Choroid plexus epithelial cell (primary cell): ENCODE measurements around the gene PDCD2.

ENCODE experiments used
- DNase-seq: peaks from one replicate; pipeline ENCODE4 v3.0.0-alpha.2; 2010; ENCODE audit warnings: low read depth
- H3K4me3 ChIP-seq: 2 replicates; pipeline ENCODE4 v1.5.1; 2011; ENCODE audit warnings: low read depth, mild to moderate bottlenecking, control low read depth, low read length, moderate library complexity
- TF ChIP-seq, protein P1 (sequence below): conservative IDR thresholded peaks from 2 replicates; pipeline ENCODE4 v1.5.1; 2011; ENCODE audit warnings: low read depth, mild to moderate bottlenecking, control low read depth, inconsistent platforms, low read length, moderate library complexity

The PDCD2 gene

GRCh38 chr6:170545405-170545804 lies 39.0 kb downstream of the PDCD2 start:
- no peak overlapping the region for H3K4me3 ChIP-seq
- peak; percentile 41 for DNase-seq
- TF ChIP-seq, protein P1, sequence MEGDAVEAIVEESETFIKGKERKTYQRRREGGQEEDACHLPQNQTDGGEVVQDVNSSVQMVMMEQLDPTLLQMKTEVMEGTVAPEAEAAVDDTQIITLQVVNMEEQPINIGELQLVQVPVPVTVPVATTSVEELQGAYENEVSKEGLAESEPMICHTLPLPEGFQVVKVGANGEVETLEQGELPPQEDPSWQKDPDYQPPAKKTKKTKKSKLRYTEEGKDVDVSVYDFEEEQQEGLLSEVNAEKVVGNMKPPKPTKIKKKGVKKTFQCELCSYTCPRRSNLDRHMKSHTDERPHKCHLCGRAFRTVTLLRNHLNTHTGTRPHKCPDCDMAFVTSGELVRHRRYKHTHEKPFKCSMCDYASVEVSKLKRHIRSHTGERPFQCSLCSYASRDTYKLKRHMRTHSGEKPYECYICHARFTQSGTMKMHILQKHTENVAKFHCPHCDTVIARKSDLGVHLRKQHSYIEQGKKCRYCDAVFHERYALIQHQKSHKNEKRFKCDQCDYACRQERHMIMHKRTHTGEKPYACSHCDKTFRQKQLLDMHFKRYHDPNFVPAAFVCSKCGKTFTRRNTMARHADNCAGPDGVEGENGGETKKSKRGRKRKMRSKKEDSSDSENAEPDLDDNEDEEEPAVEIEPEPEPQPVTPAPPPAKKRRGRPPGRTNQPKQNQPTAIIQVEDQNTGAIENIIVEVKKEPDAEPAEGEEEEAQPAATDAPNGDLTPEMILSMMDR: no peak

DNA sequence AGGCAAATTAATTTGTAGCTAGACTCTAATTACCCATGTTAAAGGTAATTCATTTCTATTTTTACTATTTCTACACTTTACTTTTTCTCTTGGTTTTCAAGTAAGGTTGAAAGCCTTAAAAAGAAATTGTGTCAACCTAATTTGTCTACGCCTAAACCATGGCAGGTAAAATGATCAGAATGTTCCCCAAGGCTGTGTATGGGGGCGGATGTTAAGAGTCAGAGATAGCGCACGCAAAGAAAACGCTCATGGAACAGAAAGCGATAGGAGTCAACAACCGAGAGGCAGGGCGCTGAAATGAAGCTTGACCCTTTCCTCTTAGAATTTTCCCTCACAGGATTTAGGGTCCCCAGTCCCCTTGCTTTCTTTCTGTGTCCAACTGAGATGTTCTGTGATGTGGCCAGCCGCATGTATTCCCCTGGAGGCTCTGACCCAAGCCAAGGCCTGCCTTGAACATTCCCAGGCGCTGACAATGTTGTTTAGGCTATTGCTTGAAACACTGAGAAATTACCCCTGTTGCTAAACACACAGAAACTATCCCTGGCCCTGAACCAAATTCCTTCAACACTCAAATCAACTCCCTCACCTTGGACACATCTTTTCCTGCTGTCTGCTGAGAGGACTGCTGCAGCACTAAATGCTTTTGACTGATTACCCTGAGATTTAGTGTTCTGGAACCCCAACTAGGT lies 42.3 kb downstream of the PDCD2 start:
- peak; percentile 86 for DNase-seq
- no peak overlapping the region for H3K4me3 ChIP-seq
- TF ChIP-seq, protein P1: no peak

DNA sequence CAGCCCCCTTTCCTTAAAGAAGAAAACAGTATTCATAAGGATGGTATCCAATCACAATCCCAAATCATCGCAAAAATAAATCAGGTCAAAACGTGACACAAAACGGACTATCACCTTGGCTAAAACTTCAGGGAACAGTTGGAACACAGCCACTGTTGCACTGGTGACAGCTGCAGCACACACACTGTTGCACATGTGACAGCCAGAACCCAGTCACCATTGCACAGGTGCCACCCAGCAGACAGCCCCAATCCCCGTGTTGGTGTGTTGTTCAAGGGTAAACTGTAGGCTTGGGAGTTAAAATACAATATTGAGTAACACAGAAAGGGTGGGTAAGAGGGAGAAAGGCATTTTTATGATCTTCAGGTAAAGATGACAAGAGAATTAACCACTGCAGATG lies 47.1 kb downstream of the PDCD2 start:
- TF ChIP-seq, protein P1: no peak
- H3K4me3 ChIP-seq: no peak overlapping the region
- no peak for DNase-seq

- DNase-seq: no peak
- H3K4me3 ChIP-seq: no peak overlapping the region
- TF ChIP-seq, protein P1: no peak
Measured at GRCh38 chr6:170536671-170537070, 47.8 kb downstream of the PDCD2 start.

GRCh38 chr6:170535004-170535403 lies 49.4 kb downstream of the PDCD2 start:
- H3K4me3 ChIP-seq: no peak overlapping the region
- TF ChIP-seq, protein P1: no peak
- DNase-seq: no peak

DNA sequence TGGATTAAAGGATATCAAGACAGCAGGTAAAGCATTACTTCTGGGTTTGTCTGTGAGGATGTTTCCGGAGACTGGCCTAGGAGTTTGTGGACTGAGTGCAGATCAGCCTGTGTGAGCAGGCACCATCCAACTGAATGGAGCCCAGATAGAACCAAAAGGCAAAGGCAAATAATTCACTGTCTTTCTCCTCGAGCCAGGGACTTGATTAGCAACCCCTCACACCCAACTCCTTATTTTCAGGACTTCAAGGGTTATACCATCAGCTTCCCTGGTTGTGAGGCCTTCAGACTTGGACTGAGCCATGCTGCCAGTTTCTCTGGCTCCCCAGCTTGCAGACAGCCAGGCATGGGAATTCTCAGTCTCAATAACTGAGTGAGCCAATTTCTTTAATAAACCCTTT lies 50.6 kb downstream of the PDCD2 start:
- TF ChIP-seq, protein P1: no peak
- no peak for DNase-seq
- no peak overlapping the region for H3K4me3 ChIP-seq

DNA sequence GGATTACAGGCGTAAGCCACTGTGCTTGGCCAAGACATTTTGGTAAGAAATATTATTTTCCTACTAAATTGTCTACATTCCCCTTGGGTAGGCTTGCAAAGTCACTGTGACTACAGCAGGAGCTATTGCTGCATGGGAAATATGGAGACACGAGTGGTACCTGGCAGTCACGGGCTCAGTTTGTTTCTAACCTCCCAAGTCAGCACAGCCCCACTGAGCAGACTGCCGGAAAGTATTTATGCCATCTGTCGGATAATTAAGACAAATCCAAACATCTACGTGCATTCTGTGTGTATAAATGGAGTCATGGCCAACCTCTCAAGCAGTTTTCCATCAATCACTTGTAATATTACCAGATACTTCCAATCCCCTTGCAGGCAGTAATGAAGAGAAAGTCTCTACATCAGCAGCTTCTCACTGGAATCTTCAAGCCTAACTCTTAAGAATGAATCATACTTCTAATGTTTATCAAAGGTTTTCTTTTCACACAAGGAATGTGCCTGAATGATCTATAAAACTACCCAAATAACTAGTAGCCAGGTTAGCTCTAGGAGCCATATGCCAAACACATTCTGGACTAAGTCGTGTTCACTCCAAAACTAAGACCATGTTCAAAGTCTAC lies 51.5 kb downstream of the PDCD2 start:
- TF ChIP-seq, protein P1: no peak
- DNase-seq: peak; percentile 28
- H3K4me3 ChIP-seq: no peak overlapping the region
